ENCODE results near the gene ANKRD44. TPM values are rescaled to one million over a fixed set of nuclear protein-coding genes. Genes with fewer than 3 reads are reported as not detected.

Gene ANKRD44
- total RNA-seq, 1 experiment from 2014 or later = 0.68 TPM

DNA sequence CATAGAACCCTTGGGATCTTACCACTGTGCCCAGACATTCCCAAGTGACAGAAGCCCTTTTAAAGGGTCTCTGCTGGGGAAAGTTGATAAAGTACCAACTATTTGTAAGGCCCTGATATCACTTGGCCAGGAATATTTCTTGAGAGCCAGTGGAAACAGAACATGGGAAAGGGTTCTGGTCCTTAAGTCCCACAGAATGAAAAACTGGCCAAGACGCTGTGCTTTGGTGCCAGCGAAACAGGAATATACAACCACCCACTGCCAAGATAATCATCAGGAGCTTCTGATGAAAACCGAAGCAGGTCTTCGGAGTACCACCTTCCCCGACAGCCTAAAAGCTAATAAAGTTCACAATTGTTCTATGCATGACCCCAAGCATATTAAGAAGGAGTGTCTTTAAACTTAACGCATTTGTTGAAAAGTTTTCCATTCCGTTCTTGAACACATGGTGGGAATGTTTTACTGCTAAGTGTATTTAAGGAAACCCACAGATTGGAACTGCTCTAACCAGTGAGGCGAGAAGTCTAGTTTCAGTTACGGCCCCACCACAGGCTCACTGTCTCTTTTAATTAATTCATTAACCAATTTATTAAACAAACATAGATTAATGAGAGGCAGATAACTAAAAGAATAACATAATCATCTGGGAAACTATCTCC is 152.6 kb downstream of the ANKRD44 start (continued):
- TF ChIP-seq JAZF1 (CRISPR knock-in tag; IDR thresholded peaks at IDR 0.05) = no peak
- no peak for TF ChIP-seq FOXJ3 (CRISPR knock-in tag; IDR thresholded peaks at IDR 0.05; ENCODE audit: borderline replicate concordance)
- no peak for TF ChIP-seq ETV6 (CRISPR knock-in tag; IDR thresholded peaks at IDR 0.05)
- TF ChIP-seq, protein P1, sequence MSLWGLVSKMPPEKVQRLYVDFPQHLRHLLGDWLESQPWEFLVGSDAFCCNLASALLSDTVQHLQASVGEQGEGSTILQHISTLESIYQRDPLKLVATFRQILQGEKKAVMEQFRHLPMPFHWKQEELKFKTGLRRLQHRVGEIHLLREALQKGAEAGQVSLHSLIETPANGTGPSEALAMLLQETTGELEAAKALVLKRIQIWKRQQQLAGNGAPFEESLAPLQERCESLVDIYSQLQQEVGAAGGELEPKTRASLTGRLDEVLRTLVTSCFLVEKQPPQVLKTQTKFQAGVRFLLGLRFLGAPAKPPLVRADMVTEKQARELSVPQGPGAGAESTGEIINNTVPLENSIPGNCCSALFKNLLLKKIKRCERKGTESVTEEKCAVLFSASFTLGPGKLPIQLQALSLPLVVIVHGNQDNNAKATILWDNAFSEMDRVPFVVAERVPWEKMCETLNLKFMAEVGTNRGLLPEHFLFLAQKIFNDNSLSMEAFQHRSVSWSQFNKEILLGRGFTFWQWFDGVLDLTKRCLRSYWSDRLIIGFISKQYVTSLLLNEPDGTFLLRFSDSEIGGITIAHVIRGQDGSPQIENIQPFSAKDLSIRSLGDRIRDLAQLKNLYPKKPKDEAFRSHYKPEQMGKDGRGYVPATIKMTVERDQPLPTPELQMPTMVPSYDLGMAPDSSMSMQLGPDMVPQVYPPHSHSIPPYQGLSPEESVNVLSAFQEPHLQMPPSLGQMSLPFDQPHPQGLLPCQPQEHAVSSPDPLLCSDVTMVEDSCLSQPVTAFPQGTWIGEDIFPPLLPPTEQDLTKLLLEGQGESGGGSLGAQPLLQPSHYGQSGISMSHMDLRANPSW (CRISPR knock-in tag; conservative IDR thresholded peaks at IDR 0.05; ENCODE audit: low read depth) = no peak
- TF ChIP-seq NFE2L1 (CRISPR knock-in tag; IDR thresholded peaks at IDR 0.05) = no peak
- TF ChIP-seq TEAD1 (CRISPR knock-in tag; IDR thresholded peaks at IDR 0.05) = no peak
- no peak for TF ChIP-seq ZBTB21 (CRISPR knock-in tag; IDR thresholded peaks at IDR 0.05; ENCODE audit: borderline replicate concordance)

DNA sequence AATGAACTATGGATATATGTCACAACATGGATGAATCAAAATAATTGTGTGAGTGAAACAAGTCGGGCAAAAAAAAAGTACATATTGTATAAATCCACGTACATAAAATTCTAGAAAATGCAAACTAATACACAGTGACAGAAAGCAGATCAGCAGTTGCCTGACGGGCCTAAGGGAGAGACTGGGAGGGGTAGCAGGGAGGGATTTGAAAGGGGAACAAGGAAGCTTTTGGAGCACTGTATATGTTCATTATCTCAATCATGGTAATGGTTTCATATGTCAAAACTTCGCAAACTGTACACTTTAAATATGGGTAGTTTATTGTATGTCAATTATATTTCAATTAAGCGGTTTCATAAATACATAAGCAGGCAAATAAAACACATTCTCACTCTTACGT is 153.8 kb downstream of the ANKRD44 start:
- Mint-ChIP-seq H3K27ac (no peak overlapping the region), H3K4me3 (no peak overlapping the region), H3K27me3 (ENCODE audit: low read depth) (no peaks in the 10 kb centered on the region), H3K36me3 (no peaks in the 10 kb centered on the region), H3K9me3 (0 out of 2 replicates have a peak, but pooled peaks cover 4% of the 10 kb centered on the region), H3K4me1 (peaks cover 8% of the 10 kb centered on the region)
- no peak for ATAC-seq
- POLR2A ChIA-PET = no interaction called here
- no peak for DNase-seq (ENCODE audit: low spot score)
- CTCF ChIA-PET = no interaction called here
- TF ChIP-seq, protein P2, sequence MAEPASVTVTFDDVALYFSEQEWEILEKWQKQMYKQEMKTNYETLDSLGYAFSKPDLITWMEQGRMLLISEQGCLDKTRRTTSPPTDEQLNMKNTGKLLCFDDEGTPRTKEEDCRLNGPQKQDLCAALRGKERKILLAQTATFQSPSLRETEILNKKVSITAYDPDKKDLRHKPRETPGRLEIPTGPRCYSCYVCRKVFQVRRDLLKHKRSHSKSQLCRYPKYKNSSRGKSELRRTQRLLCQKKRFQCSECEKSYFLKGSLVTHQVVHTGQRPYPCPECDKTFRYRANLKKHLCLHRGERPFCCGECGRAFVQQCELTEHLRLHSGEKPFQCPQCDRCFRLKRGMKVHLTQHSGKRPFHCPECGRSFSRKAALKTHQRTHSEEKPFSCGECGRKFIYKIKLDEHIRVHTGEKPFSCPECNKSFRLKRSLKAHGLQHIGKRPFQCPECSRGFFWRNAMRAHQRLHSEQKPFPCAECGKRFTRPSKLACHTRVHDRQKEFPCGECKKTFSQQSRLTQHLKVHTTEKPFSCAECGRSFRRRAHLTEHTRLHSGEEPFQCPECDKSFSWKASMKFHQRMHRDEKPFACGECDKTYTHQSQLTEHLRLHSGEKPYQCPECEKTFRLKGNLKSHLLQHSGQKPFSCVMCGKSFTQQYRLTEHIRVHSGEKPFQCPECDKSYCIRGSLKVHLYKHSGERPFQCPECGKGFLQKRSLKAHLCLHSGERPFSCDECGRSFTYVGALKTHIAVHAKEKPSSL (CRISPR knock-in tag; conservative IDR thresholded peaks at IDR 0.05) = no peak
- TF ChIP-seq, protein P3, sequence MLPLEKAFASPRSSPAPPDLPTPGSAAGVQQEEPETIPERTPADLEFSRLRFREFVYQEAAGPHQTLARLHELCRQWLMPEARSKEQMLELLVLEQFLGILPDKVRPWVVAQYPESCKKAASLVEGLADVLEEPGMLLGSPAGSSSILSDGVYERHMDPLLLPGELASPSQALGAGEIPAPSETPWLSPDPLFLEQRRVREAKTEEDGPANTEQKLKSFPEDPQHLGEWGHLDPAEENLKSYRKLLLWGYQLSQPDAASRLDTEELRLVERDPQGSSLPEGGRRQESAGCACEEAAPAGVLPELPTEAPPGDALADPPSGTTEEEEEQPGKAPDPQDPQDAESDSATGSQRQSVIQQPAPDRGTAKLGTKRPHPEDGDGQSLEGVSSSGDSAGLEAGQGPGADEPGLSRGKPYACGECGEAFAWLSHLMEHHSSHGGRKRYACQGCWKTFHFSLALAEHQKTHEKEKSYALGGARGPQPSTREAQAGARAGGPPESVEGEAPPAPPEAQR (CRISPR knock-in tag; IDR thresholded peaks at IDR 0.05) = no peak
- no peak for TF ChIP-seq MXD4 (CRISPR knock-in tag; IDR thresholded peaks at IDR 0.05; ENCODE audit: borderline replicate concordance)
- no peak for TF ChIP-seq RORB (CRISPR knock-in tag; IDR thresholded peaks at IDR 0.05)
- TF ChIP-seq, protein P4, sequence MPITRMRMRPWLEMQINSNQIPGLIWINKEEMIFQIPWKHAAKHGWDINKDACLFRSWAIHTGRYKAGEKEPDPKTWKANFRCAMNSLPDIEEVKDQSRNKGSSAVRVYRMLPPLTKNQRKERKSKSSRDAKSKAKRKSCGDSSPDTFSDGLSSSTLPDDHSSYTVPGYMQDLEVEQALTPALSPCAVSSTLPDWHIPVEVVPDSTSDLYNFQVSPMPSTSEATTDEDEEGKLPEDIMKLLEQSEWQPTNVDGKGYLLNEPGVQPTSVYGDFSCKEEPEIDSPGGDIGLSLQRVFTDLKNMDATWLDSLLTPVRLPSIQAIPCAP (CRISPR knock-in tag; IDR thresholded peaks at IDR 0.05) = no peak
- TF ChIP-seq EMX1 (CRISPR knock-in tag; IDR thresholded peaks at IDR 0.05) = no peak
- TF ChIP-seq ATF1 (CRISPR knock-in tag; IDR thresholded peaks at IDR 0.05) = no peak
- TF ChIP-seq, protein P5, sequence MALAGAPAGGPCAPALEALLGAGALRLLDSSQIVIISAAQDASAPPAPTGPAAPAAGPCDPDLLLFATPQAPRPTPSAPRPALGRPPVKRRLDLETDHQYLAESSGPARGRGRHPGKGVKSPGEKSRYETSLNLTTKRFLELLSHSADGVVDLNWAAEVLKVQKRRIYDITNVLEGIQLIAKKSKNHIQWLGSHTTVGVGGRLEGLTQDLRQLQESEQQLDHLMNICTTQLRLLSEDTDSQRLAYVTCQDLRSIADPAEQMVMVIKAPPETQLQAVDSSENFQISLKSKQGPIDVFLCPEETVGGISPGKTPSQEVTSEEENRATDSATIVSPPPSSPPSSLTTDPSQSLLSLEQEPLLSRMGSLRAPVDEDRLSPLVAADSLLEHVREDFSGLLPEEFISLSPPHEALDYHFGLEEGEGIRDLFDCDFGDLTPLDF (CRISPR knock-in tag; IDR thresholded peaks at IDR 0.05) = no peak
- TF ChIP-seq, protein P6, sequence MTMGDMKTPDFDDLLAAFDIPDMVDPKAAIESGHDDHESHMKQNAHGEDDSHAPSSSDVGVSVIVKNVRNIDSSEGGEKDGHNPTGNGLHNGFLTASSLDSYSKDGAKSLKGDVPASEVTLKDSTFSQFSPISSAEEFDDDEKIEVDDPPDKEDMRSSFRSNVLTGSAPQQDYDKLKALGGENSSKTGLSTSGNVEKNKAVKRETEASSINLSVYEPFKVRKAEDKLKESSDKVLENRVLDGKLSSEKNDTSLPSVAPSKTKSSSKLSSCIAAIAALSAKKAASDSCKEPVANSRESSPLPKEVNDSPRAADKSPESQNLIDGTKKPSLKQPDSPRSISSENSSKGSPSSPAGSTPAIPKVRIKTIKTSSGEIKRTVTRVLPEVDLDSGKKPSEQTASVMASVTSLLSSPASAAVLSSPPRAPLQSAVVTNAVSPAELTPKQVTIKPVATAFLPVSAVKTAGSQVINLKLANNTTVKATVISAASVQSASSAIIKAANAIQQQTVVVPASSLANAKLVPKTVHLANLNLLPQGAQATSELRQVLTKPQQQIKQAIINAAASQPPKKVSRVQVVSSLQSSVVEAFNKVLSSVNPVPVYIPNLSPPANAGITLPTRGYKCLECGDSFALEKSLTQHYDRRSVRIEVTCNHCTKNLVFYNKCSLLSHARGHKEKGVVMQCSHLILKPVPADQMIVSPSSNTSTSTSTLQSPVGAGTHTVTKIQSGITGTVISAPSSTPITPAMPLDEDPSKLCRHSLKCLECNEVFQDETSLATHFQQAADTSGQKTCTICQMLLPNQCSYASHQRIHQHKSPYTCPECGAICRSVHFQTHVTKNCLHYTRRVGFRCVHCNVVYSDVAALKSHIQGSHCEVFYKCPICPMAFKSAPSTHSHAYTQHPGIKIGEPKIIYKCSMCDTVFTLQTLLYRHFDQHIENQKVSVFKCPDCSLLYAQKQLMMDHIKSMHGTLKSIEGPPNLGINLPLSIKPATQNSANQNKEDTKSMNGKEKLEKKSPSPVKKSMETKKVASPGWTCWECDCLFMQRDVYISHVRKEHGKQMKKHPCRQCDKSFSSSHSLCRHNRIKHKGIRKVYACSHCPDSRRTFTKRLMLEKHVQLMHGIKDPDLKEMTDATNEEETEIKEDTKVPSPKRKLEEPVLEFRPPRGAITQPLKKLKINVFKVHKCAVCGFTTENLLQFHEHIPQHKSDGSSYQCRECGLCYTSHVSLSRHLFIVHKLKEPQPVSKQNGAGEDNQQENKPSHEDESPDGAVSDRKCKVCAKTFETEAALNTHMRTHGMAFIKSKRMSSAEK (CRISPR knock-in tag; IDR thresholded peaks at IDR 0.05; ENCODE audit: borderline replicate concordance) = no peak
- TF ChIP-seq, protein P7, sequence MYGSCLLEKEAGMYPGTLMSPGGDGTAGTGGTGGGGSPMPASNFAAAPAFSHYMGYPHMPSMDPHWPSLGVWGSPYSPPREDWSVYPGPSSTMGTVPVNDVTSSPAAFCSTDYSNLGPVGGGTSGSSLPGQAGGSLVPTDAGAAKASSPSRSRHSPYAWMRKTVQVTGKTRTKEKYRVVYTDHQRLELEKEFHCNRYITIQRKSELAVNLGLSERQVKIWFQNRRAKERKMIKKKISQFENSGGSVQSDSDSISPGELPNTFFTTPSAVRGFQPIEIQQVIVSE (CRISPR knock-in tag; IDR thresholded peaks at IDR 0.05; ENCODE audit: borderline replicate concordance) = no peak
- TF ChIP-seq TP53 (CRISPR knock-in tag; IDR thresholded peaks at IDR 0.05) = no peak
- TF ChIP-seq OVOL2 (CRISPR knock-in tag; IDR thresholded peaks at IDR 0.05; ENCODE audit: borderline replicate concordance) = no peak
- TF ChIP-seq JUN (CRISPR knock-in tag; IDR thresholded peaks at IDR 0.05) = no peak
- TF ChIP-seq KAT7 (CRISPR knock-in tag; IDR thresholded peaks at IDR 0.05; ENCODE audit: borderline replicate concordance) = no peak
